ACHN (cell line): ENCODE data around the gene PABPC3.

Source experiments
- DNase-seq: peaks from one replicate; pipeline ENCODE4 v3.0.0-alpha.2; 2015
- in situ Hi-C: cut with HindIII; loops from 2 replicates; pipeline ENCODE4 v1.10.0; 2017; ENCODE audit warnings: low sequenced_read_pairs, low pct_ligation_motif_present, low pct_unique_long_range_greater_than_20kb

The PABPC3 gene

GRCh38 chr13:25109341-25109740 is 13.4 kb downstream of the PABPC3 start:
- in situ Hi-C loops, result no loop called here
- DNase-seq, result peak; percentile 2

GRCh38 chr13:25110956-25111584 is 15.1 kb downstream of the PABPC3 start:
- in situ Hi-C loops, result no loop called here

GRCh38 chr13:25111585-25111956 is 15.6 kb downstream of the PABPC3 start:
- DNase-seq, result peak; percentile 11
- in situ Hi-C loops, result no loop called here

More at GRCh38 chr13:25110956-25111584, 15.1 kb downstream of the PABPC3 start:
- no peak for DNase-seq

GRCh38 chr13:25112695-25113255 is 16.8 kb downstream of the PABPC3 start:
- DNase-seq, result no peak
- in situ Hi-C loops, result no loop called here

- peak; percentile 65 for DNase-seq
- in situ Hi-C loops, result no loop called here
These were observed 18.3 kb downstream of the PABPC3 start for GRCh38 chr13:25114220-25114619.

- in situ Hi-C loops, result no loop called here
These were observed 20.1 kb downstream of the PABPC3 start for GRCh38 chr13:25116044-25116443.

GRCh38 chr13:25117312-25117711 is 21.4 kb downstream of the PABPC3 start:
- in situ Hi-C loops, result no loop called here
- no peak for DNase-seq

More at GRCh38 chr13:25116044-25116443, 20.1 kb downstream of the PABPC3 start:
- DNase-seq, result no peak

GRCh38 chr13:25118378-25118905 is 22.5 kb downstream of the PABPC3 start:
- no peak for DNase-seq
- in situ Hi-C loops, result no loop called here

GRCh38 chr13:25130944-25131343 is 35.0 kb downstream of the PABPC3 start:
- DNase-seq, result no peak
- in situ Hi-C loops, result no loop called here

- no peak for DNase-seq
- in situ Hi-C loops, result no loop called here
These were observed 36.0 kb downstream of the PABPC3 start for GRCh38 chr13:25131881-25132420.

- in situ Hi-C loops, result no loop called here
- no peak for DNase-seq
These were observed 36.9 kb downstream of the PABPC3 start for GRCh38 chr13:25132751-25133390.

GRCh38 chr13:25135896-25136295 is 40.0 kb downstream of the PABPC3 start:
- DNase-seq, result no peak
- in situ Hi-C loops, result no loop called here

- no peak for DNase-seq
- in situ Hi-C loops, result no loop called here
These were observed 41.2 kb downstream of the PABPC3 start for GRCh38 chr13:25136880-25137787.

GRCh38 chr13:25137788-25138115 is 41.8 kb downstream of the PABPC3 start:
- no peak for DNase-seq
- in situ Hi-C loops, result no loop called here

GRCh38 chr13:25141042-25141441 is 45.1 kb downstream of the PABPC3 start:
- in situ Hi-C loops, result no loop called here

GRCh38 chr13:25143706-25144105 is 47.8 kb downstream of the PABPC3 start:
- DNase-seq, result no peak
- in situ Hi-C loops, result no loop called here

More at GRCh38 chr13:25141042-25141441, 45.1 kb downstream of the PABPC3 start:
- DNase-seq, result no peak

- in situ Hi-C loops, result no loop called here
- DNase-seq, result no peak
These were observed 51.9 kb downstream of the PABPC3 start for GRCh38 chr13:25147638-25148401.

- no peak for DNase-seq
- in situ Hi-C loops, result no loop called here
These were observed 52.5 kb downstream of the PABPC3 start for GRCh38 chr13:25148402-25148771.
